ENCODE results near the gene BIN1. TPM values are rescaled to one million over a fixed set of nuclear protein-coding genes. Genes with fewer than 3 reads are reported as not detected.

BIN1 gene
- total RNA-seq, 1 donor from 2014 or later, result 15.8 TPM

DNA sequence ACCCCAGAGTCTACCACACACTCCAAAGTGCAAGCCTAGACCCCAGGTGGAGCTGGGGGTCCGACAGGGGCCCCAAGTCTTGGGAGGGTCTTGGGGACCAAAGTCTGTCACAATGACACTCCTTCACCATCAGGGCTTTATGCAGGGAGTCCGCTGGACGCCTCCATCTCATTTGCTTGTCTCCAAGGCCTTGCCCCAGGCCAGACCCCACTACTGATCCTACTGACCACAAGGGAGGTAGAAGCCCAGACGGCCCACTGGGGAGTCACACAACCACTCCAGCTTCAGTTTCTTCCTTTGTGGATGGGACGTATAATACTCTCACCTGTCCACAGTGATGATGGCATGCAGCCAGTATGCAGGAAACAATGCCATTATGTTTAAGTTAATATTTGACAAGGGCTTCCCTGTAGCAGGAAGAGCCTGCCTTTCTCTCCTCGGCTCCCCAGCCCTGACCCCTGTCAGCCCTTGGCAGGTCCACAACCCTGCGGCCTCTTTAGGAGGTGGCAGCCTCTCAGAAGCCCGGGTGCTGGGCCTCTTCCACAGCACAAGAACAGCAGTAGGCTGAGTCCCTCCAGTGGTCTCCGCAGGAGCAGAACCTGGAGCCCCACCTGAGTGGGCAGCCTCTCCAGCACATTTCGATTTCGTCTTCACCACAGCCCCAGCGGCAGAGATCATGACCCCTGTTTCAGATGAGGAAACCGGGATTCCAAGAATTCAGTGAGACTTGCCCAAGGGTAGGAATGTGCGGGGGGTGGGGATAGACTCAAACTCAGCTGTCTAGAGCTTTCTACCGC, 6.5 kb downstream of the BIN1 start:
- Histone ChIP-seq H3K4me3 (no peak overlapping the region), H3K27ac (replicated peaks) (no peak overlapping the region)
- intact Hi-C loops (cut with micrococcal nuclease), result no loop called here

DNA sequence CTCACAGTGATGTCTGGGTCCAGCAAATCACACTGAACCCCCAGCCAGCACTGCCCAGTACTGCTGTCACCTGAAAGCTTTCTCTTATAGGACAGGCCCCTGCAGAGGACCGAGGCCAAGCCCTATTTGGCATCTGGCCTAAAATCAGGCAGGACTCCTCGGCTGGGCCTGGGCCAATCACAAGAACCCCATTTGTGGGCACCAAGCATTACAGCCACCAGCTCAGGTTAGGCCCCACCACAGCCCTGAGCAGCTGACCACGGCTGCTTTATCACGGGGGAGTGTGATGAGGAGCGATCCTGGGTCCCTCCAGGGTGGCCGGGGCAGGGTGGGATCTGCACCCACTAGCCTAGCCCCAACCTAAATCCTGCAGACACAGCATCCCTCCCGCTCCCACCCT, 8.2 kb downstream of the BIN1 start:
- no peak overlapping the region for H3K4me3 ChIP-seq
- no peaks in the 10 kb centered on the region for H3K9me3 ChIP-seq (replicated peaks)
- H3K4me1 ChIP-seq, result peaks cover 29% of the 10 kb centered on the region
- no peaks in the 10 kb centered on the region for H3K36me3 ChIP-seq
- intact Hi-C loops (cut with micrococcal nuclease), result no loop called here
- H3K27me3 ChIP-seq (ENCODE audit: low read depth), result no peaks in the 10 kb centered on the region
- TF ChIP-seq, protein P1, sequence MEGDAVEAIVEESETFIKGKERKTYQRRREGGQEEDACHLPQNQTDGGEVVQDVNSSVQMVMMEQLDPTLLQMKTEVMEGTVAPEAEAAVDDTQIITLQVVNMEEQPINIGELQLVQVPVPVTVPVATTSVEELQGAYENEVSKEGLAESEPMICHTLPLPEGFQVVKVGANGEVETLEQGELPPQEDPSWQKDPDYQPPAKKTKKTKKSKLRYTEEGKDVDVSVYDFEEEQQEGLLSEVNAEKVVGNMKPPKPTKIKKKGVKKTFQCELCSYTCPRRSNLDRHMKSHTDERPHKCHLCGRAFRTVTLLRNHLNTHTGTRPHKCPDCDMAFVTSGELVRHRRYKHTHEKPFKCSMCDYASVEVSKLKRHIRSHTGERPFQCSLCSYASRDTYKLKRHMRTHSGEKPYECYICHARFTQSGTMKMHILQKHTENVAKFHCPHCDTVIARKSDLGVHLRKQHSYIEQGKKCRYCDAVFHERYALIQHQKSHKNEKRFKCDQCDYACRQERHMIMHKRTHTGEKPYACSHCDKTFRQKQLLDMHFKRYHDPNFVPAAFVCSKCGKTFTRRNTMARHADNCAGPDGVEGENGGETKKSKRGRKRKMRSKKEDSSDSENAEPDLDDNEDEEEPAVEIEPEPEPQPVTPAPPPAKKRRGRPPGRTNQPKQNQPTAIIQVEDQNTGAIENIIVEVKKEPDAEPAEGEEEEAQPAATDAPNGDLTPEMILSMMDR (IDR thresholded peaks at IDR 0.05; ENCODE audit: borderline replicate concordance), result no peak
- H3K27ac ChIP-seq (replicated peaks), result no peak overlapping the region
- DNase-seq, result no peak

More for the DNA sequence above, 6.5 kb downstream of the BIN1 start:
- peaks cover 23% of the 10 kb centered on the region for H3K4me1 ChIP-seq
- H3K36me3 ChIP-seq, result no peaks in the 10 kb centered on the region
- TF ChIP-seq, protein P1 (IDR thresholded peaks at IDR 0.05; ENCODE audit: borderline replicate concordance), result no peak
- H3K27me3 ChIP-seq (ENCODE audit: low read depth), result no peaks in the 10 kb centered on the region
- no peak for DNase-seq
- H3K9me3 ChIP-seq (replicated peaks), result no peaks in the 10 kb centered on the region

DNA sequence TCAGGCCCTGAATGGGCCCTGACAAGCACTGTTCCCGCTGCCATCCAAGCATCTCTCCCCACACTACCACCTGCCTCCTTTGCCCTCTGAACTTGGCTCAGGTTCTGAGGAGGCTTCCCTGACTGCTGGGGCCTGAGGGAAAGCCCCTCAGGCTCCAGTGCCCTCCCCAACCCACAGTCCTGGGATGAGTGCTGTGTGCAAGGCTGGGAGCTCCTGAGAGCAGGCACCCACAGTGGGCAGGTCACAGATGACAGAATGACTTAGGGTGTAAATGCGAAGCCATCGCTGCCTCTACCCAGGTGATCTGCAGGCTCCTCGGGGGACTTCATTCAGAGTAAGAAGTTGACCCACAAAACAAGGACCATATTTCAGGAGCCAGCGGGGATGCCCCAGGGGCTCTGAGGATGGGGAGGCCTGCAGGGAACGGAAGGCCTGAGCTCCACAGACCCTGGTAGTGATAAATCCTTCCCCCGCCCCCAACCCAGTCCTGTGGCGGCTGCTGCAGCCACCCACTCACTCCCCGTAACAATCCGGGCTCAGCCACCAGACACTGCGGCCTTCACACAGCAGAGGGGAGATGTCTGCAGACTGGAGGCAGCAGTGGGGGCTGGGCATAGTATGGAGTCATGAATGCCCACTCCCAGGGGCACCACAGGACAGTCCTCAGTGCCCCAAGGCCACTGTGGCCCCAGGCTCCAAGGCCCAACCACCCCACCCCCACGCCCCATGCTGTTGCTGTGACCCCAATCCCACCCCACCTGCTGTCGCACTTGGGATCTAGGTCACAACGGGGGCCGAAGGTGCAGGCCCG, 8.9 kb downstream of the BIN1 start:
- intact Hi-C loops (cut with micrococcal nuclease), result no loop called here
- Histone ChIP-seq H3K9me3 (replicated peaks) (no peaks in the 10 kb centered on the region), H3K27me3 (ENCODE audit: low read depth) (no peaks in the 10 kb centered on the region), H3K4me3 (no peak overlapping the region), H3K4me1 (peaks cover 31% of the 10 kb centered on the region), H3K36me3 (no peaks in the 10 kb centered on the region), H3K27ac (replicated peaks) (no peak overlapping the region)
- no peak for DNase-seq
- TF ChIP-seq, protein P1 (IDR thresholded peaks at IDR 0.05; ENCODE audit: borderline replicate concordance), result no peak

DNA sequence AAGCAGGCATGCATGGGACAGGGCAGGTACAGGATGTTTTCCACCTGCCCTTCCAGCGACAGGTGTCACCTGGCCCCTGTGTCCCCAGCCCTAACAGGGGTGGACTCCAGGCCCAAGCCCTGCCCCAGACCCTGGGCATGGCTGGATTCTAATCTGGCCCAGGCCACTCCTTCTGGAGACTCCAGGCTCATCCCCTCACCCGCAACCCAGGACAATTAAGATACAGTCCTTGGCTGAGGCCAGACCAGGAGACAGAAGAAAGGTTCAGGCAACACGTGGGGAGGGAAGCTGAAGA, 9.5 kb downstream of the BIN1 start:
- Histone ChIP-seq H3K36me3 (no peaks in the 10 kb centered on the region), H3K4me1 (peaks cover 31% of the 10 kb centered on the region), H3K4me3 (no peak overlapping the region), H3K27me3 (ENCODE audit: low read depth) (peaks cover 5% of the 10 kb centered on the region), H3K9me3 (replicated peaks) (no peaks in the 10 kb centered on the region), H3K27ac (replicated peaks) (no peak overlapping the region)
- TF ChIP-seq, protein P1 (IDR thresholded peaks at IDR 0.05; ENCODE audit: borderline replicate concordance), result no peak
- no peak for DNase-seq
- intact Hi-C loops (cut with micrococcal nuclease), result no loop called here

DNA sequence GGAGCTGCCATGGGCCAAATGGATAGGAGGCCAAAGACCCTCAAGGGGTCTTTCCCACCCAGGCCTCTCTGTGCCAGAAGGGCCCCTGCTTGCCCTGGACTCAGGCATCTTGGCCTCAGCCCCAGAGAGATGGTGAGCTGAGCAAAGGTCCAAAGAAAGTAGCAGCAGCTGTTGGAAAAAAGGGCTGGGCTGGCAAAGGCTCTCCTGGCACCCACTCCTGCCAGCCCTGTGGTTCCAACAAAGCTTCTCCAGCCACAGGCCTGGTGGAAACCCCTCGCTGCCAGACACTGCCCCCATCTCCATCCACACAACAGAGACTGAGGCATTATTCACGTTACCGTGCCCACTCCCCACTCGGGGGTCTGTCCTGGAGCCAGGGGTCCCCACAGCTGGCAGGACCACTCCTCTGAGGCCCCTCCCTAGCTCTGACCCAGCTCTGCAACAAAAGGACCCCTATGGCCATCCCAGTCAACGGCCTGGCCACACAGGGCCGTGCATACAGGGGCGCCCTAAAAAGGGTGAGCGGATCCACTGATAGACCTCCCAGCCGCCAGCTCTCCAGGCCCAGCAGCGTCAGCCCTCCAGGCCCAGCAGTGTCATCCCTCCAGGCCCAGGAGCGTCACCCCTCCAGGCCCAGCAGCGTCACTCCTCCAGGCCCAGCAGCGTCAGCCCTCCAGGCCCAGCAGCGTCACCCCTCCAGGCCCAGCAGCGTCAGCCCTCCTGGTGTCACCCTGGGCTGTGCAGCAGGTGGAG, 10.1 kb downstream of the BIN1 start:
- Histone ChIP-seq H3K27me3 (ENCODE audit: low read depth) (peaks cover 7% of the 10 kb centered on the region), H3K4me3 (no peak overlapping the region), H3K9me3 (replicated peaks) (no peaks in the 10 kb centered on the region), H3K36me3 (no peaks in the 10 kb centered on the region), H3K27ac (replicated peaks) (no peak overlapping the region), H3K4me1 (peaks cover 31% of the 10 kb centered on the region)
- DNase-seq, result no peak
- intact Hi-C loops (cut with micrococcal nuclease), result no loop called here
- TF ChIP-seq, protein P1 (IDR thresholded peaks at IDR 0.05; ENCODE audit: borderline replicate concordance), result no peak
